ENCODE results near the gene FARSB.
"Not testable (repeated sequence)": the region's sequence is repeated elsewhere in the genome, so short reads cannot be mapped to it uniquely, and the experiment has no call there.

FARSB gene

GRCh38 chr2:222655787-222656525, at the start of gene FARSB:
FARSB (minus strand) TSS chr2:222656092; CDS start chr2:222656073, 19 bp downstream.
- DNase-seq: peak; percentile 96

GRCh38 chr2:222703886-222704285, 48.0 kb upstream of the FARSB start:
- no peak for DNase-seq

GRCh38 chr2:222703091-222703490, 47.2 kb upstream of the FARSB start:
- DNase-seq: no peak

- DNase-seq: no peak
Observed at GRCh38 chr2:222701721-222702131, 45.8 kb upstream of the FARSB start.

GRCh38 chr2:222701233-222701632, 45.3 kb upstream of the FARSB start:
- DNase-seq: no peak

- DNase-seq: no peak
Observed at GRCh38 chr2:222698276-222698675, 42.4 kb upstream of the FARSB start.

- no peak for DNase-seq
Observed at GRCh38 chr2:222693837-222694236, 37.9 kb upstream of the FARSB start.

GRCh38 chr2:222693413-222693812, 37.5 kb upstream of the FARSB start:
- DNase-seq: not testable (repeated sequence)

- peak; percentile 81 for DNase-seq
Observed at GRCh38 chr2:222690564-222691200, 34.8 kb upstream of the FARSB start.

- no peak for DNase-seq
Observed at GRCh38 chr2:222689322-222689721, 33.4 kb upstream of the FARSB start.

- no peak for DNase-seq
Observed at GRCh38 chr2:222688917-222689316, 33.0 kb upstream of the FARSB start.

- no peak for DNase-seq
Observed at GRCh38 chr2:222686086-222686750, 30.3 kb upstream of the FARSB start.

GRCh38 chr2:222683805-222684204, 27.9 kb upstream of the FARSB start:
- DNase-seq: no peak

GRCh38 chr2:222677981-222678380, 22.1 kb upstream of the FARSB start:
- DNase-seq: no peak

GRCh38 chr2:222673883-222674282, 18.0 kb upstream of the FARSB start:
- DNase-seq: peak; percentile 1

- DNase-seq: no peak
Observed at GRCh38 chr2:222673273-222673672, 17.4 kb upstream of the FARSB start.

GRCh38 chr2:222672068-222672401, 16.1 kb upstream of the FARSB start:
- DNase-seq: no peak

- DNase-seq: peak; percentile 36
Observed at GRCh38 chr2:222671259-222672067, 15.6 kb upstream of the FARSB start, which contains the start of gene MOGAT1. MOGAT1 (plus strand) TSS chr2:222671658; CDS start chr2:222671786, 128 bp downstream.

- DNase-seq: no peak
Observed at GRCh38 chr2:222670191-222671038, 14.5 kb upstream of the FARSB start.

- no peak for DNase-seq
Observed at GRCh38 chr2:222669353-222669752, 13.5 kb upstream of the FARSB start.

- no peak for DNase-seq
Observed at GRCh38 chr2:222668494-222669154, 12.7 kb upstream of the FARSB start.

GRCh38 chr2:222663479-222663878, 7.6 kb upstream of the FARSB start:
- no peak for DNase-seq
